Hematopoietic multipotent progenitor cell (in vitro differentiated cells): ENCODE data around the gene BSDC1. TPM values are rescaled to one million over a fixed set of nuclear protein-coding genes. Genes with fewer than 3 reads are reported as not detected.
"Not testable (repeated sequence)": the region's sequence is repeated elsewhere in the genome, so short reads cannot be mapped to it uniquely, and the experiment has no call there.

Experiments used
- DNase-seq, 3 donors: peaks; one replicate each; pipeline ENCODE4 v3.0.0-alpha.2; 2011 to 2015; ENCODE audit warnings: low read depth in 2 of 3, low spot score in 2 of 3
- total RNA-seq: library from RNA; depleted of rRNA; stranded (reverse); fragments of >200 nt; gene quantifications from one replicate; pipeline ENCODE4 v1.2.3, GENCODE V29; 2012

Gene BSDC1
- total RNA-seq, 1 donor, result 73.8 TPM

GRCh38 chr1:32361674-32362473, 32.4 kb downstream of the BSDC1 start:
- DNase-seq, result peak in 2 of 3 donors; percentile 20 to 51

- no peak for DNase-seq
These were observed 33.0 kb downstream of the BSDC1 start for GRCh38 chr1:32361308-32361673.

- DNase-seq, result no peak
These were observed 35.8 kb downstream of the BSDC1 start for GRCh38 chr1:32358435-32358834.

GRCh38 chr1:32357614-32358013, 36.6 kb downstream of the BSDC1 start:
- DNase-seq, result no peak

GRCh38 chr1:32356478-32356877, 37.8 kb downstream of the BSDC1 start:
- DNase-seq, result no peak

GRCh38 chr1:32355778-32356177, 38.5 kb downstream of the BSDC1 start:
- DNase-seq, result not testable (repeated sequence)

- DNase-seq, result no peak
These were observed 40.2 kb downstream of the BSDC1 start for GRCh38 chr1:32353886-32354570.

- no peak for DNase-seq
These were observed 40.8 kb downstream of the BSDC1 start for GRCh38 chr1:32353431-32353830.

DNA sequence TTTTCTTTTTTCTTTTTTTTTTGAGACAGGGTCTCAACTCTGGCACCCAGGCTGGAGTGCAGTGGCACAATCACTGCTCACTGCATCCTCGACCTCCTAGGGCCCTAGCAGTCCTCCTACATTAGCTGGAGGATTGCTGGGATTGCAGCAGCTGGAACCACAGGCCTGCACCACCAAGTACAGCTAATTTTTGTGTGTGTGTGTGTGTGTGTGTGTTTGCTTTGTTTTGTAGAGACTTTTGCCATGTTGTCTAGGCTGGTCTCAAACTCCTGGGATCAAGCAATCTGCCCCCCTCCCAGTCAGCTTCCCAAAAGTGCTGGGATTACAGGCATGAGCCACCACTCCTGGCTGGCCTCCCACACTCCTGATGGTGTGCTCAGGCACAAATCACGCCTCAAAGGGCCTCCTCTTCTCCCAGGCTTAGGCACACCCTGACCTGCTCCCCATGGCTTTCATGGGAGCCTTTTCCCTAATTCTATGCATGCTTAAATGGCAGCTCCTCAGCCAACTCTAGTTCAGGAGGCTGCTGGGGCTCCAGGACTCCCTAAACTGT, 41.3 kb downstream of the BSDC1 start:
- DNase-seq, result no peak

GRCh38 chr1:32352239-32352745, 41.9 kb downstream of the BSDC1 start:
- DNase-seq, result no peak

DNA sequence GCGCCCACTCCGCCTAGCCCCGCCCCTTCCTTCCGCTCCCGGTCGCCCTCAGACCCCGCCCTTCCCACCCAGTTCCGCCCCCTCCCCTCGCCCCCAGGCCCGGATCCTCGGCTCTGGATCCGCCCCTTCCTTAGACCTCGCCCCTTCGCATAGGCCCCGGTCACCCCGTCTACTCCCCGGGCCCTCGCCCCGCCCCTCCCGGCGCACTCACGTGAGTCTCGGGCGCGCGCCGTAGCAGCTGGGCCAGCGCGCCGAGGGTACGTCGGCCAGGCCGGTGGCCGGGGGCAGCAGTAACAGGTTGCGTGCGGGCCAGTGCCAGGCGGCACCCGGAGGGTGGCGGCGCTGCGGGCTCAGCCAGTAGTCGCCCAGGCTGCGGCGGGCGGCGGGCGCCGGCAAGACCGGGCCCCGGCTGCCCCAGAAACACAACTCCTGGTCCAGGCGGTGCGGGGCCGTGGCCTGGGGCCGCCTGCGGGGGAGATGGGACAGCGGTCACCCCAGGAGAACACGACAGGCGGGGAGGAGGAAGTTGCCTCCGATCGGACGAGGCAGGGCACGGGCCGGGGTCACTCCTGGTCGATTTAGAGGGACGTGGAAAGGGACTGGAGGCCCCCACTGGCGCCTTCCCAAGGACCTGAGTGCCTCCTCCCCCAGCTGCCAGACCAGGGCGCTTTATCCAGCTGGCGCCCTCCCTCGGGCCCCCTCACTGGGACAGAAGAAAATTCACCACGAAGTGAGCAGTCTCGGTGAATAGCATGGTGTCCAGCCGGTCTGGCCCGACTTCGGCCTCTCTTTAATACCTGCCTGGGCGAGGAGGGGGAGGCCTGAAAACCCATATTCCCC, 42.6 kb downstream of the BSDC1 start:
- peak in 2 of 3 donors; percentile 96 to 97 for DNase-seq

GRCh38 chr1:32350785-32351398, 43.3 kb downstream of the BSDC1 start:
- peak in 1 of 3 donors; percentile 81 for DNase-seq

DNA sequence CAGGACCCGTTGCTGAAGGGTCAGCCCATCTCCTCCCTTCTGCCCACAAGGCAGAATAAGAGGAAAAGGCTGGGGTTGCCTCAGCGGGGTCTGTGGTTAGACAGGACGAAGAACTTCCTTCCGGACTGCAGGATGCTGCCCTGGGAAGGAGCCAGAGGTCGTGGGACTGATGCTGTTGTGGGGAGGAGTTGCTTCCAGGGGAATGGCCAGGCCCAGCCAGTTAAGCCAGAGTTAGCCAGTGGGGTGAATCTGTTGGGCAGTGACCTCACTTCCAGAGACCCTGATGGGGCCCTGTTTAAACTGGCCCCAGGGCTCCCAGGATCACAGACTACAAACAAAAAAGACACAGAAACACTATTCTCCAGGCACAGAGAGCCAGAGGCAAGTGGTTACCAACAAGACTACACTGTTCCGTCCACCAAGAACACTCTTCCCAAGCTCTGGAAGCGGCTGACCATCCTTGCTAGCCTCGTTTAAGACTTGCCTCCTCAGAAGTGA, 45.0 kb downstream of the BSDC1 start:
- peak in 1 of 3 donors; percentile 26 for DNase-seq

DNA sequence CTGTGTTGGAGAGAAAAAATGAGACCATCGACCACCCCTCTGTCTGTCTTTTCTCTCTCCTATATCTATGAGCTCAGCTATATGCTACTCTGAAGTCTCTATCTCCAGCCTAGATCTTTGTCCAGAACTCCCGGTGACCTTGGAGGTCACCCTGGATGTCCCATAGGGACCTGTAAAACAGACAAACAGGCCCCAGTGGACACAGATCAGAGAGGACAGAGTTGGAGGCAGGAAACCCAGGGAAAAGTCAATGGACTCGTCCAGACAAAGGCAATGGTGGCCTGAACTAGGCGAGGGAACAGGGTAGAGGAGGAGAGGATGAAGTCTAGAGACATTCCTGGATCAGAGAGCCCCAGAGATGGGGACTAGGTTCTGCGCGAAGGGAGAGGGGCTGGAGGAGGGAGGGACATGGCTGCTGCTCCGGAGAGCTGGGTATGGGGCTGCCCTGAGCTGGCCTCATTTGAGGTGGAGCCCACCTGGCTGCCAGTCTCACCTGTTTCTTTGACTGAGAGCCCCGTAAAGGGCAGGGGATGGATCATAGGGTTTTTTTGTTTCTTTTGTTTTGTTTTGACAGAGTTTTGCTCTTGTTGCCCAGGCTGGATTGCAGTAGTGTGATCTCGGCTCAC, 47.6 kb downstream of the BSDC1 start:
- no peak for DNase-seq

- peak in 2 of 3 donors; percentile 43 to 72 for DNase-seq
These were observed 48.9 kb downstream of the BSDC1 start for GRCh38 chr1:32345289-32345827.

- no peak for DNase-seq
These were observed 51.5 kb downstream of the BSDC1 start for GRCh38 chr1:32342704-32343103.

DNA sequence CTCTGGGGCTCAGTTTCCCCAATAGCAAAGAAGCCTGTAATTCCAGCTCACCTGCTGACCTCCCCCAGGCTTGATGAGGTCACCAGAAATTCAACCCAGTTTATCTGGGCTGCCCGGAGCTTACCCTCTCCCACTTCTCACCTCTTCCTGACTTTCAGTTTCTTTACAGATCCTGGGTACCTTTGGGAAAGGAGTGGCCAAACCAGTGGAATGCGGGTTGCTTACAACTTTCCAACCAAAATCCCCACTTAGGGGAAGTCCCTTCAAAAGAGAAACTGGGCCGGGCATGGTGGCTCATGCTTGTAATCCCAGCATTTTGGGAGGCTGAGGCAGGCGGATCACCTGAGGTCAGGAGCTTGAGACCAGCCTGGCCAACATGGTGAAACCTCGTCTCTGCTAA, 52.3 kb downstream of the BSDC1 start:
- DNase-seq, result no peak

- DNase-seq, result no peak
These were observed 53.0 kb downstream of the BSDC1 start for GRCh38 chr1:32341186-32341757.

DNA sequence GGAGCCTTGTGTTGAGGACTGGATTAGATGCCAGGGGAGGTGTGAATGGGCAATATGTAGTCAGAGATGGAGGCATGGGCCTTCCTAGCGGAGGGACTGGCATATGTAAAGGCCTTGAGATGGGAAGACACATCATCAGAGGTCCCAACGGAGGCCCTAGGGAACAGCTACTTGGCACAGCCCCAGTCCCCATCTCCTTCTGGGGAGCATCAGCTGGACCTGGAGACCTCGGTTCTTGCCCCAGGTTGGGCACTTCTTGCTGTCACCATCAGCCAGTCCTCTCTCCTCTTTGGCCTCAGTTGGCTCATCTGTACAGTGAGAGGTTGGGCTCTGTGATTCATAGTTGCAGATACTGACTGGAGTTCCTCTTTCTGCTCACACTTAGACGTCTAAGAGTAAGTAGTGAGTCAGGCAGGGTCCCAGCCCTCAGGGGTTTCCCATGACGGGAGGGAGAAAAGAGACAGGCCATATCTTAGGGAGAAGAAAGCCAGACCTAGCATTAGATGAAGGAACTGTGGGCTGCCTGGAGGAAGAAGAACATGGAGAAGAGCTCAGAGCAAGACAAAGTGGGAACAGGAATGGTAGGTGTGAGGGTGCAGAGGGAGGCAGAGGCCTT, 54.8 kb downstream of the BSDC1 start:
- peak in 2 of 3 donors; percentile 81 to 84 for DNase-seq
